ENCODE measurements around the gene BCL2L13. TPM values are rescaled to one million over a fixed set of nuclear protein-coding genes. Genes with fewer than 3 reads are reported as not detected.

Gene BCL2L13
- total RNA-seq, 2 donors from 2014 or later, result 37.5 to 44.2 TPM

GRCh38 chr22:17728786-17729185, 90.2 kb downstream of the BCL2L13 start:
- Histone ChIP-seq H3K4me1 (ENCODE audit: control insufficient read depth, insufficient read depth, low read length) (no peaks in the 10 kb centered on the region), H3K4me3 (ENCODE audit: low read length) (no peak overlapping the region), H3K27ac (ENCODE audit: low read depth, low read length) (no peak overlapping the region), H3K9me3 (ENCODE audit: control insufficient read depth, low read length) (no peaks in the 10 kb centered on the region), H3K27me3 (ENCODE audit: control insufficient read depth, insufficient read depth, low read length, poor library complexity, severe bottlenecking) (no peaks in the 10 kb centered on the region), H3K9ac (ENCODE audit: extremely low read depth, low read length, poor library complexity, severe bottlenecking) (no peak overlapping the region), H3K36me3 (ENCODE audit: control insufficient read depth, insufficient read depth, low read length) (peaks cover 65% of the 10 kb centered on the region)
- Mint-ChIP-seq H3K27me3 (ENCODE audit: insufficient read depth) (no peaks in the 10 kb centered on the region), H3K9me3 (no peaks in the 10 kb centered on the region), H3K27ac (no peak overlapping the region), H3K4me1 (peaks cover 5% of the 10 kb centered on the region), H3K4me3 (no peak overlapping the region), H3K36me3 (ENCODE audit: low read depth) (peaks cover 51% of the 10 kb centered on the region)
- 89 to 93% methylated on average over 3 to 8 of the region's 8 CpGs for WGBS, 2 experiments (ENCODE audit: insufficient coverage in 1 of 2, insufficient read length in 1 of 2)
- no peak for TF ChIP-seq CTCF (conservative IDR thresholded peaks at IDR 0.05)
- no peak for DNase-seq

- no peak for TF ChIP-seq CTCF (conservative IDR thresholded peaks at IDR 0.05)
- Mint-ChIP-seq H3K9me3 (no peaks in the 10 kb centered on the region), H3K4me3 (no peak overlapping the region), H3K27me3 (ENCODE audit: insufficient read depth) (no peaks in the 10 kb centered on the region), H3K36me3 (ENCODE audit: low read depth) (peaks cover 55% of the 10 kb centered on the region), H3K4me1 (peaks cover 5% of the 10 kb centered on the region), H3K27ac (no peak overlapping the region)
- no peak overlapping the region for H3K27ac ChIP-seq (ENCODE audit: low read depth, low read length)
- H3K4me3 ChIP-seq (ENCODE audit: low read length), result no peak overlapping the region
- H3K9ac ChIP-seq (ENCODE audit: extremely low read depth, low read length, poor library complexity, severe bottlenecking), result no peak overlapping the region
- no peaks in the 10 kb centered on the region for H3K4me1 ChIP-seq (ENCODE audit: control insufficient read depth, insufficient read depth, low read length)
- 78 to 91% methylated on average over 3 to 6 of the region's 6 CpGs for WGBS, 2 experiments (ENCODE audit: insufficient coverage in 1 of 2, insufficient read length in 1 of 2)
- no peaks in the 10 kb centered on the region for H3K9me3 ChIP-seq (ENCODE audit: control insufficient read depth, low read length)
- no peaks in the 10 kb centered on the region for H3K27me3 ChIP-seq (ENCODE audit: control insufficient read depth, insufficient read depth, low read length, poor library complexity, severe bottlenecking)
- DNase-seq, result no peak
- H3K36me3 ChIP-seq (ENCODE audit: control insufficient read depth, insufficient read depth, low read length), result peaks cover 72% of the 10 kb centered on the region
Observed at GRCh38 chr22:17729561-17729960, 91.0 kb downstream of the BCL2L13 start.

GRCh38 chr22:17732251-17732854, 93.8 kb downstream of the BCL2L13 start:
- WGBS, 2 experiments (ENCODE audit: insufficient coverage in 1 of 2, insufficient read length in 1 of 2), result 88 to 92% methylated on average over 1 to 2 of the region's 2 CpGs
- H3K9ac ChIP-seq (ENCODE audit: extremely low read depth, low read length, poor library complexity, severe bottlenecking), result no peak overlapping the region
- TF ChIP-seq CTCF (conservative IDR thresholded peaks at IDR 0.05), result no peak
- no peaks in the 10 kb centered on the region for H3K9me3 Mint-ChIP-seq
- no peak overlapping the region for H3K27ac Mint-ChIP-seq
- no peaks in the 10 kb centered on the region for H3K27me3 Mint-ChIP-seq (ENCODE audit: insufficient read depth)
- no peak overlapping the region for H3K4me3 Mint-ChIP-seq
- no peaks in the 10 kb centered on the region for H3K9me3 ChIP-seq (ENCODE audit: control insufficient read depth, low read length)
- H3K27me3 ChIP-seq (ENCODE audit: control insufficient read depth, insufficient read depth, low read length, poor library complexity, severe bottlenecking), result no peaks in the 10 kb centered on the region
- H3K27ac ChIP-seq (ENCODE audit: low read depth, low read length), result no peak overlapping the region
- no peak overlapping the region for H3K4me3 ChIP-seq (ENCODE audit: low read length)
- peaks cover 54% of the 10 kb centered on the region for H3K36me3 Mint-ChIP-seq (ENCODE audit: low read depth)
- H3K36me3 ChIP-seq (ENCODE audit: control insufficient read depth, insufficient read depth, low read length), result peaks cover 61% of the 10 kb centered on the region
- no peaks in the 10 kb centered on the region for H3K4me1 Mint-ChIP-seq
- DNase-seq, result no peak
- no peaks in the 10 kb centered on the region for H3K4me1 ChIP-seq (ENCODE audit: control insufficient read depth, insufficient read depth, low read length)

All from endodermal cell (in vitro differentiated cells).